ENCODE measurements around the gene FNTB. TPM values are rescaled to one million over a fixed set of nuclear protein-coding genes. Genes with fewer than 3 reads are reported as not detected.

The FNTB gene
- total RNA-seq, 1 experiment from 2014 or later = 20.7 TPM

DNA sequence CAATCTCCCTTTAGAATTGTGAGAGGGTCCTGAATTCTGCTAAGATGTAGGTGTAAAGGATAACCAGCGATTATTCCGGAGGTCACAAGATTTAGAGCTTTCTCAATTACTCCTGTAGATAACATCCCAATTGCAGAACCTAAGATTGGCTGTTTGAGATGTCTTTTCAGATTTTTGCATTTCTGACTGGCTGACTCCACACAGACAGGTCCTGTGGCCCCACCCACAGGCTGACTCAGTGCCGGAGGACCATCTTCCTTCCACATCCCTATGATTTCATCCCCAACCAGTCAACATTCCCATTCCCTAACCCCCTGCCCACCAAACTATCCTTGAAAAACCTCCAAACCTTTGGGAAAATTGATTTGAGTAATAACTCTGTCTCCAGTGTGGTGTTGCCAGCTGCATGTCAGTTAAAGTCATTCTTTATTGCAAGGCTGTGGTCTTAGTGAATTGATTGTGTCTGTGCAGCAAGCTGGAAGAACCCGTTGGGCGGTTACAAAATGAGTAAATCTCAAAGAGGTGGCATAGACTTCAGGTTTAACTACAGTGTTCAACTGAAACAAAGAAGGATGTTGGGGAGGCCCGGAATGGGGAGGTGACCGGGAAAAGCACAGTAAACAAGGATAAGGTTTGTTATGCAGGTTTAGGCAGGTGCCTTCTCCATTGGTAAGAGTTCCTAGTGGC lies 10.6 kb downstream of the FNTB start:
- H3K23me2 ChIP-seq (ENCODE audit: insufficient read length, low read depth, low read length, poor library complexity, severe bottlenecking) = no peaks in the 10 kb centered on the region
- DNase-seq = no peak
- H3K9me3 ChIP-seq (ENCODE audit: control insufficient read depth, low read depth, low read length) = no peaks in the 10 kb centered on the region
- H4K91ac ChIP-seq (ENCODE audit: insufficient read length, low read depth, low read length) = no peak overlapping the region
- TF ChIP-seq, protein P1, sequence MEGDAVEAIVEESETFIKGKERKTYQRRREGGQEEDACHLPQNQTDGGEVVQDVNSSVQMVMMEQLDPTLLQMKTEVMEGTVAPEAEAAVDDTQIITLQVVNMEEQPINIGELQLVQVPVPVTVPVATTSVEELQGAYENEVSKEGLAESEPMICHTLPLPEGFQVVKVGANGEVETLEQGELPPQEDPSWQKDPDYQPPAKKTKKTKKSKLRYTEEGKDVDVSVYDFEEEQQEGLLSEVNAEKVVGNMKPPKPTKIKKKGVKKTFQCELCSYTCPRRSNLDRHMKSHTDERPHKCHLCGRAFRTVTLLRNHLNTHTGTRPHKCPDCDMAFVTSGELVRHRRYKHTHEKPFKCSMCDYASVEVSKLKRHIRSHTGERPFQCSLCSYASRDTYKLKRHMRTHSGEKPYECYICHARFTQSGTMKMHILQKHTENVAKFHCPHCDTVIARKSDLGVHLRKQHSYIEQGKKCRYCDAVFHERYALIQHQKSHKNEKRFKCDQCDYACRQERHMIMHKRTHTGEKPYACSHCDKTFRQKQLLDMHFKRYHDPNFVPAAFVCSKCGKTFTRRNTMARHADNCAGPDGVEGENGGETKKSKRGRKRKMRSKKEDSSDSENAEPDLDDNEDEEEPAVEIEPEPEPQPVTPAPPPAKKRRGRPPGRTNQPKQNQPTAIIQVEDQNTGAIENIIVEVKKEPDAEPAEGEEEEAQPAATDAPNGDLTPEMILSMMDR (conservative IDR thresholded peaks at IDR 0.05) = no peak
- H3K79me2 ChIP-seq (ENCODE audit: insufficient read depth, low read length) = no peaks in the 10 kb centered on the region
- no peak overlapping the region for H4K8ac ChIP-seq (replicated peaks; ENCODE audit: insufficient read length, low read depth, low read length)
- no peak overlapping the region for H3K4me3 Mint-ChIP-seq
- no peak overlapping the region for H3K23ac ChIP-seq (ENCODE audit: insufficient read length, low read depth, low read length)
- H3K27ac Mint-ChIP-seq = peak overlapping the region in 2 of 3 experiments; percentile 19 to 22; a peak in 2 of 7 replicates
- no peak overlapping the region for H4K5ac ChIP-seq (ENCODE audit: insufficient read length, low read depth, low read length)
- H3K27me3 ChIP-seq (ENCODE audit: insufficient read depth, low read length) = no peaks in the 10 kb centered on the region
- no peak overlapping the region for H2BK5ac ChIP-seq (ENCODE audit: insufficient read length, low read length)
- peaks cover 0 to 2% (median 0%) of the 10 kb centered on the region in 3 experiments; a peak in 1 of 7 replicates for H3K36me3 Mint-ChIP-seq (ENCODE audit: insufficient read depth in 1 of 3, low read depth in 3 of 3)
- H3K56ac ChIP-seq (ENCODE audit: insufficient read length, low read depth, low read length) = no peak overlapping the region
- H3K27ac ChIP-seq (ENCODE audit: insufficient read length, low read depth, low read length) = no peak overlapping the region
- peaks cover 6% of the 10 kb centered on the region for H3K4me1 ChIP-seq (ENCODE audit: insufficient read depth, low read length)
- H4K20me1 ChIP-seq (ENCODE audit: control insufficient read depth, insufficient read depth, insufficient read length) = no peaks in the 10 kb centered on the region
- H3K4ac ChIP-seq (ENCODE audit: low read depth, low read length) = no peak overlapping the region
- no peaks in the 10 kb centered on the region for H3K27me3 Mint-ChIP-seq (ENCODE audit: low read depth)
- no peak overlapping the region for H3T11ph ChIP-seq (ENCODE audit: low read length)
- no peak overlapping the region for H3K9ac ChIP-seq (ENCODE audit: extremely low read depth, insufficient read length, low read length)
- no peak overlapping the region for H3K14ac ChIP-seq (ENCODE audit: insufficient read depth, low read length)
- H2BK120ac ChIP-seq (ENCODE audit: low read depth, low read length, poor library complexity, severe bottlenecking) = no peak overlapping the region
- no peaks in the 10 kb centered on the region for H3K9me3 Mint-ChIP-seq
- H3K4me2 ChIP-seq (ENCODE audit: insufficient read depth, insufficient read length, low read length) = no peak overlapping the region
- H3K4me1 Mint-ChIP-seq = peaks cover 18 to 20% of the 10 kb centered on the region in 2 experiments
- no peak overlapping the region for H3K18ac ChIP-seq (ENCODE audit: insufficient read length, low read depth, low read length)
- no peak overlapping the region for H2AK5ac ChIP-seq (ENCODE audit: insufficient read length, low read length)
- H3K79me1 ChIP-seq (ENCODE audit: insufficient read depth, low read depth, low read length, poor library complexity, severe bottlenecking) = no peaks in the 10 kb centered on the region
- H2AFZ ChIP-seq (ENCODE audit: low read length) = no peak overlapping the region
- no peak overlapping the region for H2BK20ac ChIP-seq (ENCODE audit: low read depth, low read length, poor library complexity, severe bottlenecking)
- no CpG with 5 or more reads among the region's 7 CpGs for WGBS (ENCODE audit: extremely low coverage, insufficient read length, low lambda C conversion rate)
- no peak overlapping the region for H2BK12ac ChIP-seq (ENCODE audit: insufficient read length, low read depth, low read length)
- H2BK15ac ChIP-seq (ENCODE audit: low read depth, low read length) = no peak overlapping the region

Measured in H9 (cell line).